Activated CD4-positive, CD25-positive, alpha-beta regulatory T cell treated with anti-CD3 and anti-CD28 coated beads, Interleukin-2, amount 50 U/mL, for 16 hours (primary cell): Measurements from ENCODE around the gene CD22.
"Not testable (repeated sequence)": the region's sequence is repeated elsewhere in the genome, so short reads cannot be mapped to it uniquely, and the experiment has no call there.

Experiments used
- DNase-seq: peaks from one replicate; pipeline ENCODE4 v3.0.0-alpha.2; 2020; ENCODE audit warnings: low read depth, low spot score

Gene CD22

DNA sequence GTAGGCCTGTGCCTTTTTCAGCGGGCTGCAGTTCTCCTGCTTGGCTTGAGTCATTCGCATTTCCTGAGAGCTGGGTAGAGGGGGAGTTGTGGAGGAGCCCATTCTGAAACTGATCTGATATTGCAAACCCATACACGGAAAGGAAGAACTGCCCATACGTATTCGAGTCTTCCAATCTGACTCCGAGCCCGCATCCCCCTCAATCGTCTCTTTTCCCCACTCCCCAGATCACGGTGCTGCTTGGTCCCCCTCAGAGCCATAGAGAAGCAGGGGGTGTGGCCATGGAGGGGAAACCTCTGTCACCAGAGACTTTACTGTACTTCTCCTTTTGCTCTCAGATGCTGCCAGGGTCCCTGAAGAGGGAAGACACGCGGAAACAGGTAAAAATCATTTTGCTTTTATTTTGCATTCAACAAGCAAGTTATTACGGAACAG is at the start of gene CD22:
Gene CD22 (plus strand): TSS at position 337 of the 435 bp plus-strand sequence. CDS start 2,854 bp downstream, outside the sequence.
- DNase-seq, result no peak

GRCh38 chr19:35279374-35279773 is 49.6 kb upstream of the CD22 start:
- no peak for DNase-seq

- DNase-seq, result no peak
These were observed 48.8 kb upstream of the CD22 start for GRCh38 chr19:35279985-35280821.

- DNase-seq, result no peak
These were observed 47.7 kb upstream of the CD22 start for GRCh38 chr19:35281303-35281702.

DNA sequence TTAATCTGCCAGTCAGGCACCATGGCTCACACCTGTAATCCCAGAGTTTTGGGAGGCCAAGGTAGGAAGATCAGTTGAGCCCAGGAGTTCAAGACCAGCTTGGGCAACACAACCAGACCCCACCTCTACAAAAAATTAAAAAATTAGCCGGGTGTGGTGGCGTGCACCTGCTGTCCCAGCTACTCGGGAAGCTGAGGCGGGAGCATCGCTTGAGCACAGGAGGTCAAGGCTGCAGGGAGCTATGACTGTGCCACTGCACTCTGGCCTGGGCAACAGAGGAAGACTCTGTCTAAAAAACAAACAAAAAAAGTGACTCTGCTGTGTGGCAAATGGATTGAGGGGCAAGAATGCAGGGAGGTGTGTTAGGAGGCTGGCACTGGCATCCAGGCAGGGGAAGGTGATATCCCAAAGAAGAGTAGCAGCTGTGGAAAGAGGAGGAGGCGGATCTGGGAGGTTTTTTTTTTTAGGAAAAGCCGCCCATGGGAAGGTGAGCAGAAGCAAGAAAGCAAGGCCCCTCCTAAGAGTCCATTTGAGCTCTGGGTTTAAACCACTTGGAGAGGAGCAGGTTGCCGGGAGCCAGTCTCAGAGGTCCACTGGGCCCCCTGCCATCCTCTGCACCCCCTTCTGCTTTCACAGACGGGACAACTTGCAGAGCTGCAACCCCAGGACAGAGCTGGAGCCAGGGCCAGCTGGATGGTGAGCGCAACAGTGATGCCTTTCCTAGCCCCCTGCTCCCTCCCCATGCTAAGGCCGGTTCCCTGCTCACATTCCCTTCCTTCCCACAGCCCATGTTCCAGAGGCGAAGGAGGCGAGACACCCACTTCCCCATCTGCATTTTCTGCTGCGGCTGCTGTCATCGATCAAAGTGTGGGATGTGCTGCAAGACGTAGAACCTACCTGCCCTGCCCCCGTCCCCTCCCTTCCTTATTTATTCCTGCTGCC is 44.6 kb upstream of the CD22 start:
- DNase-seq, result no peak

GRCh38 chr19:35285095-35285449 is 43.9 kb upstream of the CD22 start:
- no peak for DNase-seq

GRCh38 chr19:35285465-35285864 is 43.5 kb upstream of the CD22 start:
- not testable (repeated sequence) for DNase-seq

GRCh38 chr19:35286101-35286500 is 42.9 kb upstream of the CD22 start:
- not testable (repeated sequence) for DNase-seq

- no peak for DNase-seq
These were observed 41.3 kb upstream of the CD22 start for GRCh38 chr19:35287713-35288112.

DNA sequence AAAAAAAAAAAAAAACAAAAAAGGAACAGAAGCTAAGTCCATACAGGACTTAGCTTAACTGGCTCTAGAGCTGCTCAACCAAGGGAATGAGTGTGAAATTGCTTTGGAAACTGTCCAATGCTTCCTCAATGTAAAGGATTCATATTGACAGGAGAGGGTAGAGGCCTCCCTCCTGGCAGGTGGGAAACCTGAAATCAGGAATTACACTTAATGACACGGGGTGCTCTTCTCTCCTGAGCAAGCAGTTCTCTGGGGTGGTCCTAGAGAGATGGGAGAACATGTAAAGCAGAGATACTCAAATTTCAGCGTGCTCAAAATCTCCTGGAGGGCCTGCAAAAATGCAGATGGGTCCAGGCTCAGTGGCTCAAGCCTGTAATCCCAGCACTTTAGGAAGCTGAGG is 40.7 kb upstream of the CD22 start:
- no peak for DNase-seq

DNA sequence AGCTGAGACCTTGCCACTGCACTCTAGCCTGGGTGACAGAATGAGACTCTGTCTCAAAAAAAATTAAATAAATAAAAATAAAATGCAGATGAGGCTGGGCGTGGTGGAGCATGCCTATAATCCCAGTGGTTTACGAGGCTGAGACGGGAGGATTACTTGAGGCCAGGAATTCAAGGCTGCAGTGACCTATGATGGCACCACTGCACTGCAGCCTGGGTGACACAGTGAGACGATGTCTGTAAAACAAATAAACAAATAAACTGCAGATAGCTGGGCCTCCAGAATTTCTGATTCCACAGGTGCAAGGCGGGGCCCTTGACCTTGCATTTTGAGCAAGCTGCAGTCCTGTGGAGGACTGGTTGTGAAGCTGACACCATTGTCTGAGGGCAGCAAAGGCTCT is 40.1 kb upstream of the CD22 start:
- DNase-seq, result no peak

GRCh38 chr19:35290381-35291127 is 38.4 kb upstream of the CD22 start:
- no peak for DNase-seq

GRCh38 chr19:35291259-35291658 is 37.7 kb upstream of the CD22 start:
- DNase-seq, result no peak

DNA sequence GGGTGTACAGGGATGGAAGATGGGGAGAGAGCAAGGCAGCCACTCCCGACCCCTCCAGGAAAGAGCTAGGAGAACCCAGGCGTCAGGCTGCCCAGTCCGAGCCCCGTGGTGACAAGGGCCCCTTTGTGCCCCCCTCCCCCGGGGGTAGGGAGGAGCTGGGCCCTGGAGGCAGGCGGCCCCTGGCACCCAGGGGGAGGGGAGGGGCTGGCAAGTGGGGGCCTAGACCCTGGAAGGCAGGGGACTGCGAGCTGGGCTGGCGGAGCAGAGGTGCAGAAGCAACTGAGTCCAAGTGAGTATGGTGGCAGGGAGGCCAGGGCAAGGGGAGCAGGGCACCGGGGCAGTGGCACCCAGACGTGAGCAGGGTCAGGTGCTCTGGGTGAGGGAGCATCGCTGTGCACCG is 37.1 kb upstream of the CD22 start, which contains the start of gene MAG:
Gene MAG (plus strand): TSS at position 246 of the 400 bp plus-strand sequence. CDS start 3,248 bp downstream, outside the sequence.
- DNase-seq, result no peak

GRCh38 chr19:35292421-35293362 is 36.3 kb upstream of the CD22 start:
- DNase-seq, result no peak

GRCh38 chr19:35293363-35293739 is 35.6 kb upstream of the CD22 start:
- DNase-seq, result no peak

DNA sequence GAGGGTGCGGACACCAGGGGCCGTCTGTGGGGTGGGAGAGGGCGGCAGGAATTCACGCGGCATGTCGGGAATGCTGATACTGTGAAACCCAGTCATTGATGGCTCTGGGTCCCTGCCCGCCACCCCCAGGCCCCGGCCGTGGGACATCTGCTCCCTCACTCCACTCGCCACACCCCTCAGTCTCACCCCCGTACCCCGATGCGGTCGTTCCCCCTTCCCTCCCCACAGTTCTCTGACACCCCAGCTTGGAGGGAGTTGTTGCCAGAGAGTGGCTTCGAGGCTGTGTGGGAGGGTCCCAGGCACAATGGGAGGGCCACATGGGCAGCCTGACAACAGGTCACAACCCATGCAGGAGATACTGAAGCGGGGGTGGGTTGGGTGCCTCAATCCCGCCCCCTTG is 35.2 kb upstream of the CD22 start:
- no peak for DNase-seq

DNA sequence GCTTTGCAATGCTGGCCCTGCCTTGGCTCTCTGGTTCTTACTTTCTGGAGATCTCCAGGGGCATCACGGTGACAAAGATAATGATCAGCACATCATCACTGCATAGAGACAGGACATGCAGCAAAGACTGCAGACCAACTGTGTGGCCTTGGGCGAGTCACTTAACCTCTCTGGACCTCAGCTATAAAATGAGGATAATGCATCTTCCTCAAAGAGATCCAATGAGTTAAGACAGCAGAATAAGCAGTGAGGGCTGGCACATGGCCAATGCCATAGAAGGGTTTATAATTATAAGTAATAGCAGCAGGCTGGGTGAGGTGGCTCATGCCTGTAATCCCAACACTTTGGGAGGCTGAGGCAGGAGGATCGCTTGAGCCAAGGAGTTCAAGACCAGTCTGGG is 34.7 kb upstream of the CD22 start:
- DNase-seq, result no peak

GRCh38 chr19:35294859-35295791 is 33.9 kb upstream of the CD22 start:
- no peak for DNase-seq
